ENCODE data around the gene LGALS1.

DNA sequence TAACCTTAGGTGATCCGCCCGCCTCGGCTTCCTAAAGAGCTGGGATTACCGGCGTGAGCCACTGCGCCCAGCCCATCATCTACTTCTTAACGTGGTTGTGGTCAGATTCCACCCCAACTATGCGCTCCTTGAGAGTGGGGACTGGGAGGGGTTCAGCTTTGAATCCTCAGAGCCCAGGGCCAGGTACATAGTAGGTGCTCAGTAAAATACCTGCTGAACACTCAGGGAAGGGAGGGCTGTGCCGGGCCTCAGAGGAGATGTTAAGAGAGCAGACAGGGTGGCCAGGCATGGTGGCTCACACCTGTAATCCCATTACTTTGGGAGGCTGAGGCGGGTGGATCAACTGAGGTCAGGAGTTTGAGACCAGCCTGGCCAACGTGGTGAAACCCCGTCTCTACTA lies 1.2 kb upstream of the LGALS1 start:
- no peak for TF ChIP-seq CTCF (conservative IDR thresholded peaks at IDR 0.05; ENCODE audit: low read depth, low read length)
- TF ChIP-seq EZH2 (IDR thresholded peaks at IDR 0.05; ENCODE audit: low read length, unreplicated experiment), result no peak
